Calu3 (cell line): ENCODE data around the gene SNX25. TPM values are rescaled to one million over a fixed set of nuclear protein-coding genes. Genes with fewer than 3 reads are reported as not detected.

ENCODE experiments used
- BruUV-seq: library from RNA; stranded (reverse); fragments of 400-500 nt; replicated peaks from 2 replicates; lab custom pipeline; 2021; lab: Mats Ljungman, UMichigan
- CTCF ChIA-PET: fragments of 300-600 bp; sonication (Branson Sonifier 250); formaldehyde crosslinking; loops from one replicate; lab custom pipeline; 2022; ENCODE audit warnings: antibody characterized with exemption; lab: Charles Lee
- DNase-seq: peaks from one replicate; pipeline ENCODE4 v3.0.0; 2022
- H3K27ac Mint-ChIP-seq: one replicate; pipeline ENCODE4 v1.8.0; 2022; ENCODE audit warnings: mixed read lengths; ENCODE audit not compliant: unreplicated experiment
- H3K27me3 Mint-ChIP-seq: one replicate; pipeline ENCODE4 v1.8.0; 2022; ENCODE audit warnings: mixed read lengths; ENCODE audit not compliant: unreplicated experiment
- H3K36me3 Mint-ChIP-seq: one replicate; pipeline ENCODE4 v1.8.0; 2022; ENCODE audit warnings: mild to moderate bottlenecking, moderate library complexity, mixed read lengths; ENCODE audit not compliant: insufficient read depth, unreplicated experiment
- H3K4me1 Mint-ChIP-seq: one replicate; pipeline ENCODE4 v1.8.0; 2022; ENCODE audit warnings: mild to moderate bottlenecking, low read depth, mixed read lengths; ENCODE audit not compliant: unreplicated experiment
- H3K4me3 Mint-ChIP-seq: one replicate; pipeline ENCODE4 v1.8.0; 2022; ENCODE audit warnings: mild to moderate bottlenecking, low read depth, moderate library complexity, mixed read lengths; ENCODE audit not compliant: unreplicated experiment
- H3K9me3 Mint-ChIP-seq: one replicate; pipeline ENCODE4 v1.8.0; 2022; ENCODE audit warnings: low read depth, mixed read lengths; ENCODE audit not compliant: unreplicated experiment
- CTCF ChIP-seq: fragments of 200-600 bp; IDR thresholded peaks from one replicate; pipeline ENCODE4 v1.8.0; 2022; ENCODE audit warnings: antibody characterized with exemption; ENCODE audit not compliant: unreplicated experiment
- intact Hi-C: fragments of 100-400 bp; cut with micrococcal nuclease; formaldehyde crosslinking; loops from one replicate; pipeline ENCODE4 v1.10.0; 2022; ENCODE audit not compliant: unreplicated experiment
- total RNA-seq: library from RNA; stranded (reverse); gene quantifications from 2 replicates; pipeline ENCODE4 v1.2.3, GENCODE V29; 2022

SNX25 gene
- total RNA-seq, 1 experiment from 2014 or later = 16.1 TPM

- intact Hi-C loops = no loop called here
- peaks cover 18% of the 10 kb centered on the region for H3K4me1 Mint-ChIP-seq
- DNase-seq = no peak
- H3K27me3 Mint-ChIP-seq = no peaks in the 10 kb centered on the region
- H3K4me3 Mint-ChIP-seq = no peak overlapping the region
- H3K36me3 Mint-ChIP-seq = no peaks in the 10 kb centered on the region
- CTCF ChIA-PET = interaction anchor here (0.6 to 0.8 kb wide), 2 partner anchors 10 to 11 kb away, joined by 3 read pairs; no protein-coding TSS in a partner anchor
- H3K27ac Mint-ChIP-seq = no peak overlapping the region
- BruUV-seq = no TSS peak
- H3K9me3 Mint-ChIP-seq = no peaks in the 10 kb centered on the region
- no peak for TF ChIP-seq CTCF
Observed at GRCh38 chr4:185269286-185269685, 59.9 kb downstream of the SNX25 start.

GRCh38 chr4:185270037-185270436 lies 60.6 kb downstream of the SNX25 start:
- intact Hi-C loops = no loop called here
- no peak overlapping the region for H3K27ac Mint-ChIP-seq
- CTCF ChIA-PET = interaction anchor here (0.8 kb wide), 1 partner anchor 12 kb away, joined by 3 read pairs; no protein-coding TSS in a partner anchor

GRCh38 chr4:185270885-185271284 lies 61.5 kb downstream of the SNX25 start:
- BruUV-seq = no TSS peak
- H3K27ac Mint-ChIP-seq = no peak overlapping the region
- no peak for DNase-seq
- no peaks in the 10 kb centered on the region for H3K9me3 Mint-ChIP-seq
- no peaks in the 10 kb centered on the region for H3K27me3 Mint-ChIP-seq
- peaks cover 27% of the 10 kb centered on the region for H3K4me1 Mint-ChIP-seq
- TF ChIP-seq CTCF = no peak
- CTCF ChIA-PET = interaction anchor here (0.6 kb wide), 1 partner anchor 10 kb away, joined by 4 read pairs; no protein-coding TSS in a partner anchor
- no peak overlapping the region for H3K4me3 Mint-ChIP-seq
- H3K36me3 Mint-ChIP-seq = no peaks in the 10 kb centered on the region
- intact Hi-C loops = no loop called here

More at GRCh38 chr4:185270037-185270436, 60.6 kb downstream of the SNX25 start:
- no peak overlapping the region for H3K4me3 Mint-ChIP-seq
- peaks cover 21% of the 10 kb centered on the region for H3K4me1 Mint-ChIP-seq
- H3K27me3 Mint-ChIP-seq = no peaks in the 10 kb centered on the region
- no peaks in the 10 kb centered on the region for H3K36me3 Mint-ChIP-seq
- BruUV-seq = no TSS peak
- no peak for DNase-seq
- no peak for TF ChIP-seq CTCF
- H3K9me3 Mint-ChIP-seq = no peaks in the 10 kb centered on the region

GRCh38 chr4:185272245-185272644 lies 62.8 kb downstream of the SNX25 start:
- CTCF ChIA-PET = interaction anchor here (1.0 kb wide), 1 partner anchor 15 kb away, joined by 4 read pairs; no protein-coding TSS in a partner anchor
- no peak overlapping the region for H3K4me3 Mint-ChIP-seq
- H3K9me3 Mint-ChIP-seq = no peaks in the 10 kb centered on the region
- BruUV-seq = no TSS peak
- intact Hi-C loops = no loop called here
- no peak for DNase-seq
- no peaks in the 10 kb centered on the region for H3K36me3 Mint-ChIP-seq
- H3K4me1 Mint-ChIP-seq = peaks cover 27% of the 10 kb centered on the region
- H3K27me3 Mint-ChIP-seq = no peaks in the 10 kb centered on the region
- H3K27ac Mint-ChIP-seq = no peak overlapping the region
- no peak for TF ChIP-seq CTCF
